ENCODE results near the gene KMT2B.
A peak's percentile ranks its signal among the peaks of the same experiment; 100 is the strongest.

DNA sequence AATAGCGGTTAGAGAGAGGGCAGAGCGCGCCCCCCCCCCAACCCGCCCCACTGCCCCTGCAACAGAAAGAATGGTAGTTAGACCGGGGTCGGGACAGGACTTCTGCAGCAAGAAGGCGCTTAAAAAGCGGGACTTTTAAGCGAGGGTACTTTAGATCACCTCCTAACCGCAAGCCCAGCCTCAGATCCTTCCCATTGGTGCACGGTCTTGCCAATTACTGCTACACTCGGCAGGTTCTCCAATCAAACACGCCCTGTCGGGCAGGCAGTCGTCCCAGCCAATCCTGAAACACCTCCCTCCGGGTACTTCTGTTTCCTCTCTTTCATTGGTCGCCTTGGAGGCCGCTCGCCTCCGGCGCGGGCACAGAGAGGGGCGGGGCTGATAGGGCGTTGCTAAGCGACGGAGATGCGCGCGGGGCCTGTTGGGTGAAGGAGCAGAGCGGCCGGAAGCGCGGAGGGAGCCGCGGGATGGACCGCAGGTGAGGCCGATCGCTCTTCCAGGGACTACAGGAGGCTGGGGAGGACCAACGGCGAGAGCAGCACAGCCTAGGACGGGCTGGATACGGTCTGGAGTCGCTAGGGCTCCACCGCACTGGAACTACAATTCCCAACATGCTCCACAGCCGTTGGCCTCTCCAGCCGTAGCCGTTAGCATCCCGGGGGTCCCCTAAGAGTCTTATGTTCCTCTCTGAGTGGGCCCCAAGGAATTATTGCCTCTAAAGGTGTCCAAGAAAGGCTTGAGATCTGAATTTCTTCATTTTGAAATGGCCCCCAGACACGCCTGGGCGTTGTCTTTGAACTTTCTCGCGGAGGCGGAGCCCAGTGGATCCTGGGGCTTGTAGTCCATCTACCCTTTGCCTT, 40.2 kb downstream of the KMT2B start, which contains the start of gene PROSER3:
- TF ChIP-seq POLR2A (IDR thresholded peaks at IDR 0.05) = peak; percentile 72
- TF ChIP-seq, protein P1, sequence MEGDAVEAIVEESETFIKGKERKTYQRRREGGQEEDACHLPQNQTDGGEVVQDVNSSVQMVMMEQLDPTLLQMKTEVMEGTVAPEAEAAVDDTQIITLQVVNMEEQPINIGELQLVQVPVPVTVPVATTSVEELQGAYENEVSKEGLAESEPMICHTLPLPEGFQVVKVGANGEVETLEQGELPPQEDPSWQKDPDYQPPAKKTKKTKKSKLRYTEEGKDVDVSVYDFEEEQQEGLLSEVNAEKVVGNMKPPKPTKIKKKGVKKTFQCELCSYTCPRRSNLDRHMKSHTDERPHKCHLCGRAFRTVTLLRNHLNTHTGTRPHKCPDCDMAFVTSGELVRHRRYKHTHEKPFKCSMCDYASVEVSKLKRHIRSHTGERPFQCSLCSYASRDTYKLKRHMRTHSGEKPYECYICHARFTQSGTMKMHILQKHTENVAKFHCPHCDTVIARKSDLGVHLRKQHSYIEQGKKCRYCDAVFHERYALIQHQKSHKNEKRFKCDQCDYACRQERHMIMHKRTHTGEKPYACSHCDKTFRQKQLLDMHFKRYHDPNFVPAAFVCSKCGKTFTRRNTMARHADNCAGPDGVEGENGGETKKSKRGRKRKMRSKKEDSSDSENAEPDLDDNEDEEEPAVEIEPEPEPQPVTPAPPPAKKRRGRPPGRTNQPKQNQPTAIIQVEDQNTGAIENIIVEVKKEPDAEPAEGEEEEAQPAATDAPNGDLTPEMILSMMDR (IDR thresholded peaks at IDR 0.05) = peak in 1 of 4 experiments; percentile 18
- TF ChIP-seq POLR2AphosphoS5 (IDR thresholded peaks at IDR 0.05) = peak; percentile 93
